ENCODE data around the gene CLEC7A.

DNA sequence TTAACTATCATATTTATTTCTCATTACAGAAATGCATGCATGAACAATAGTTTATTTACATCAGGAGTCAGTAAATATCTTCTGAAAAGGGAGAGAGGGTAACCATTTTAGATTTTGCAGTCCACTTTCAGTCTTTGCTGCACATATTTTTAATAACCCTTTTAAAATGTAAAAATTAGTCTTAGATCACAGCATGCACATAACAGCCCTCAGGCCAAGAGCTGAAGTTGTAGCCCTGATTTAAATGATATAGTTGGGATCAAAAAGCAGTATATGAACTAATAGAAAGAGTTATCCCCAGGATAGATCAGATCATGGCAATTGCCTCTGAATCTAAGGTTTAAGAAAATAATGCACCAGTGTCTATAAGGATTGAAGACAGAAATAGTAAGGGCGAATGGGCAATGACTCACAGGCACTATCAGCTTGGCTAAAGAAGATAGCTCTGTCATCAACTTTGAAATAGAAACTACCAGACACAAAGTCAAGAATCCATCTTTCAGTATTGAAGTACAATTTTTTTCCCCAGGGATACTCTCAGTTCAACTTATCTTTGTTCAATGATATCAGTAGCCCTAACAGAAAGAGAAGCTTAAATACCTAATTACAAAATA lies 13.1 kb upstream of the CLEC7A start:
- TF ChIP-seq EP300 (IDR thresholded peaks at IDR 0.05) = no peak
- TF ChIP-seq, protein P1, sequence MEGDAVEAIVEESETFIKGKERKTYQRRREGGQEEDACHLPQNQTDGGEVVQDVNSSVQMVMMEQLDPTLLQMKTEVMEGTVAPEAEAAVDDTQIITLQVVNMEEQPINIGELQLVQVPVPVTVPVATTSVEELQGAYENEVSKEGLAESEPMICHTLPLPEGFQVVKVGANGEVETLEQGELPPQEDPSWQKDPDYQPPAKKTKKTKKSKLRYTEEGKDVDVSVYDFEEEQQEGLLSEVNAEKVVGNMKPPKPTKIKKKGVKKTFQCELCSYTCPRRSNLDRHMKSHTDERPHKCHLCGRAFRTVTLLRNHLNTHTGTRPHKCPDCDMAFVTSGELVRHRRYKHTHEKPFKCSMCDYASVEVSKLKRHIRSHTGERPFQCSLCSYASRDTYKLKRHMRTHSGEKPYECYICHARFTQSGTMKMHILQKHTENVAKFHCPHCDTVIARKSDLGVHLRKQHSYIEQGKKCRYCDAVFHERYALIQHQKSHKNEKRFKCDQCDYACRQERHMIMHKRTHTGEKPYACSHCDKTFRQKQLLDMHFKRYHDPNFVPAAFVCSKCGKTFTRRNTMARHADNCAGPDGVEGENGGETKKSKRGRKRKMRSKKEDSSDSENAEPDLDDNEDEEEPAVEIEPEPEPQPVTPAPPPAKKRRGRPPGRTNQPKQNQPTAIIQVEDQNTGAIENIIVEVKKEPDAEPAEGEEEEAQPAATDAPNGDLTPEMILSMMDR (IDR thresholded peaks at IDR 0.05) = no peak

Data from ovary (tissue), 3 donors.